Cardiac fibroblast (primary cell): ENCODE measurements around the gene SIAH3.

Experiments
- DNase-seq, 2 donors: peaks; one replicate each; pipeline versions ENCODE4 v3.0.0 to v3.0.0-alpha.2; 2010; ENCODE audit warnings: low read depth in 2 of 2
- H3K4me3 ChIP-seq, 2 donors: replicated peaks in 1 of 2; 1 replicate in 1 of 2; 2 replicates in 1 of 2; pipeline ENCODE4 v1.5.1; 2011; ENCODE audit warnings: low read depth in 2 of 2, low read length in 2 of 2, mild to moderate bottlenecking in 2 of 2, moderate library complexity in 1 of 2
- CTCF ChIP-seq: IDR thresholded peaks from one replicate; pipeline ENCODE4 v1.5.1; 2011; ENCODE audit warnings: low read depth, mild to moderate bottlenecking, low read length, inconsistent platforms

Gene SIAH3

GRCh38 chr13:45750566-45750965 is 101.0 kb downstream of the SIAH3 start:
- DNase-seq = no peak
- no peak for TF ChIP-seq CTCF
- H3K4me3 ChIP-seq = no peak overlapping the region

GRCh38 chr13:45748941-45749759 is 102.4 kb downstream of the SIAH3 start:
- no peak overlapping the region for H3K4me3 ChIP-seq
- no peak for TF ChIP-seq CTCF
- peak in 1 of 2 donors; percentile 11 for DNase-seq

- no peak for TF ChIP-seq CTCF
- H3K4me3 ChIP-seq = no peak overlapping the region
- DNase-seq = no peak
Observed at GRCh38 chr13:45747071-45747470, 104.5 kb downstream of the SIAH3 start.

GRCh38 chr13:45744979-45745378 is 106.6 kb downstream of the SIAH3 start:
- no peak overlapping the region for H3K4me3 ChIP-seq
- DNase-seq = no peak
- TF ChIP-seq CTCF = no peak

GRCh38 chr13:45742985-45743384 is 108.6 kb downstream of the SIAH3 start:
- TF ChIP-seq CTCF = no peak
- no peak for DNase-seq

GRCh38 chr13:45737571-45738017 is 114.0 kb downstream of the SIAH3 start:
- no peak for DNase-seq
- TF ChIP-seq CTCF = peak; percentile 16
- H3K4me3 ChIP-seq = no peak overlapping the region

More at GRCh38 chr13:45742985-45743384, 108.6 kb downstream of the SIAH3 start:
- H3K4me3 ChIP-seq = no peak overlapping the region

GRCh38 chr13:45733361-45733760 is 118.2 kb downstream of the SIAH3 start:
- no peak overlapping the region for H3K4me3 ChIP-seq
- DNase-seq = no peak
- no peak for TF ChIP-seq CTCF
